Measurements from ENCODE around the gene STEAP3. TPM values are rescaled to one million over a fixed set of nuclear protein-coding genes. Genes with fewer than 3 reads are reported as not detected.

Gene STEAP3
- total RNA-seq, 2 experiments from 2014 or later, result 0.19 TPM; not detected in 1

DNA sequence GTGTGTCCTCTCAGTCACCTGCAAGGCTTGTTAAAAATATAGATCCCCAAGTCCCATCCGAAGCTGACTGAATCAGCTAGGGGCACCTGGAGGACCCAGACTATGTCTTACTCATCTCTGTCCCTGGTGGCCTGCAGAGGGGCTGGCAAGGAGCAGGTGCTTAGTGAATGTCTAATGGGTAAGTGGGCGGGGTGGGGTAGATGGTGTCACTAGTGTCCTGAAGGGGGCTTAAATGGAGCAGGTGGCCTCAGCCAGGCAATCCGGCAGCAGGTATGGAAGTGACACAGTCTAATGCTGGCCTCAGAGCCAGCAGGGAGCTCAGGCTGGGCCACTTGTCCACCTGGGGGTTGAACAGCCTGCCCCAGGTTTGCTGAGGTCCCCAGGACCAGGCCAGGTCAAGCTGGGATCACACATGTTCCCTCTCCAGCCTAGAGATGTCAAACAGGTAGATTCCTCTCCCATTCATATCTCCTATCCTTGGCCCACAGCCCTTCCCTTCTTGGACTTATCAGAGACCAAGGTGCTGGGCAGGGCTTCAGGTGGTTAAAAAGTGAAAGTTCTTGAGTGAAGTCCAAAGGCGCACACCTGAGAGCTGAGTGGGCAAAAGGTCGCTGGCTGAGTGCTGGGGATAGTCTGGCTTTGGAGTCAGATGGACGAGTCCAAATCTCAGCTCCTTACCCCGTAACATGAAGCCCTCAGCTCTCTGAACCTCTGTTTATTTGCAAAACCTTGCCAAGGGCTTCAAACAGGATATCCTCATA is 1.7 kb downstream of the STEAP3 start:
- DNase-seq, result no peak
- H3K4me3 Mint-ChIP-seq, result no peak overlapping the region
- no peaks in the 10 kb centered on the region for H3K36me3 Mint-ChIP-seq
- H3K27ac Mint-ChIP-seq, result no peak overlapping the region
- ATAC-seq (ENCODE audit: low read depth), result no peak
- H3K27me3 Mint-ChIP-seq, result peaks cover 43% of the 10 kb centered on the region
- no peaks in the 10 kb centered on the region for H3K4me1 Mint-ChIP-seq
- POLR2A ChIA-PET, result interaction anchor here (1.1 kb wide), 1 partner anchor 141 kb away, joined by 3 read pairs; the partner anchor contains the start of genes C2orf76 and DBI
- H3K9me3 Mint-ChIP-seq, result no peaks in the 10 kb centered on the region

DNA sequence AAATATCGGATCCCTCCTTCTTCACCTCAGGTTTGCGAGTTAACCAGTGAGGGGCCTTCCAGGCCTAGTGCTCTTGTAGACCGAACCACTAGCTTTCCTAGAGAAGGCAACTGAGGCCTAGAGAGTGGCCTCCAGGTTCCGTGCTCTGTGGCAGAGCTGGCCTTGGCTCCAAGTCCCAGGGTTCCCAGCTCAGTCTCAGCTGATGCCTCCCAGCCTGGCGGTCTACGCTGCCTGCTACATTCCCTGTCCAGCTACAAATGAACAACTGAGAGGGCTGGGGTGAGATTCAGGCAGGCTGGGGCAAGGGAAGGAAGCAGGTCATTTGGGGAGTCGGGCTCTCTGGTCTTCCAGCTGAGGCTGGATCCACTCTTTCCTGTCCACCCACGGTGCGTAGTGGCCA is 2.3 kb downstream of the STEAP3 start:
- Mint-ChIP-seq H3K27ac (no peak overlapping the region), H3K36me3 (no peaks in the 10 kb centered on the region), H3K27me3 (peaks cover 41% of the 10 kb centered on the region), H3K4me3 (no peak overlapping the region), H3K4me1 (no peaks in the 10 kb centered on the region), H3K9me3 (no peaks in the 10 kb centered on the region)
- POLR2A ChIA-PET, result interaction anchor here (1.1 kb wide), 1 partner anchor 141 kb away, joined by 3 read pairs; the partner anchor contains the start of genes C2orf76 and DBI
- no peak for DNase-seq
- ATAC-seq (ENCODE audit: low read depth), result no peak

DNA sequence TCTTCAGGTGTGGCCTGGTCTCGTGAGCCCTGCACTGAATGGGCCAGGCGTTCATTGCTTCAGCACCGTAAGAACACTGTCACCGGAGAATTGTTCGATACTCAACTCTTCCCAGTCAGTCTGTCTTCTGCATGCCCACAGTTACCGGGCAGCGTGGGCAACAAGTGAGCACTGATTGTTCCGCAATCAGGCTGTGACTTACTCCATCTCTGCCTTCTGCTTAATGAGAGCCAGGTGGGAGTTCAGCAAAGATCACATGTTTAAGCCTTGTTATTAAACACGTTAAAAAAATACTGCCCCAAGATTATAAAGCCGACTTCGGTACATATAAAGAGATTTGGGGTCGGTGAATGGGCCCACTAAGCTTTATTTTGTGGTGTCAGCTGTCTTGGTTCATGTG is 3.7 kb downstream of the STEAP3 start:
- no peak for DNase-seq
- Mint-ChIP-seq H3K4me3 (no peak overlapping the region), H3K4me1 (no peaks in the 10 kb centered on the region)

DNA sequence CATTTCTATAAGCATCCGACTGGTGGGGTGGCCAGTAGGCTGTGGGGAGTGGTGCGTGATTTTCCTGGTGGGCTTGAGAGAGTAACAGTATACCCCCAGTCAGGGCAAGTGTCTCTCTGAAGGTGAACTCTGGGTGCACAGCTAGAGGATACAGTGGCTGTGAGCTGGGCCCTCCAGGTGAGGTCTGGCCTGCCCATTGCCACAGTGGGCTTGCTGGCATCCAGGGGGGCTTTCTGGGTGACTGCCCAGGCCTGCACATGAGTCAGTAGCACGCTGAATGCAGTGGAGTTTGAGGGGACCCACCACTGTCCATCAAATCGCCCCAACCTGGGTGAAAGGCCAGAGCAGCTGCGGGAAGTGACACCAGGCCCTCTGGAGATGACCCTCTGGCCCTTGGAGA is 4.5 kb downstream of the STEAP3 start:
- DNase-seq, result no peak
- no peak overlapping the region for H3K27ac Mint-ChIP-seq
- no peaks in the 10 kb centered on the region for H3K9me3 Mint-ChIP-seq
- ATAC-seq (ENCODE audit: low read depth), result no peak
- H3K4me1 Mint-ChIP-seq, result no peaks in the 10 kb centered on the region
- no peaks in the 10 kb centered on the region for H3K36me3 Mint-ChIP-seq
- POLR2A ChIA-PET, result interaction anchor here (0.6 kb wide), 1 partner anchor 84 kb away, joined by 3 read pairs; no protein-coding TSS in a partner anchor
- H3K4me3 Mint-ChIP-seq, result no peak overlapping the region
- peaks cover 20% of the 10 kb centered on the region for H3K27me3 Mint-ChIP-seq

More for the DNA sequence above, 3.7 kb downstream of the STEAP3 start:
- no peak for ATAC-seq (ENCODE audit: low read depth)
- Mint-ChIP-seq H3K27me3 (peaks cover 28% of the 10 kb centered on the region), H3K36me3 (no peaks in the 10 kb centered on the region), H3K9me3 (no peaks in the 10 kb centered on the region), H3K27ac (no peak overlapping the region)
- POLR2A ChIA-PET, result no interaction called here

DNA sequence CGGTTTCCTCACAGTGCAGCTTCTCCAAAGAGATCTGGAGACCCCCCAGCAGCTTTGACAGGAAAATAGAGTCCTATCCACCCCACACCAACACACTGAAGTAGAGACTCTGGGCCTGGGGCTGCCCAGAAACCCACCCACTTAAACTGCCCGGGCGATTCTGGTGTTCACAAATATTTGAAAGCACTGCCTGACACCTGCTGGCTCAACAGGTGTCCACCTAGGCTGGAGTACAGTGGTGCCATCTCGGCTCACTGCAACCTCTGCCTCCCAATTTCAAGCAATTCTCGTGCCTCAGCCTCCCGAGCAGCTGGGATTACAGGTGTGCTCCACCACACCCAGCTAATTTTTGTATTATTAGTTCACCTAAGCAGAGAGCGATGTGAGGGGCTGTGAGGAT is 5.3 kb downstream of the STEAP3 start:
- peaks cover 18% of the 10 kb centered on the region for H3K27me3 Mint-ChIP-seq
- H3K27ac Mint-ChIP-seq, result no peak overlapping the region
- H3K4me1 Mint-ChIP-seq, result no peaks in the 10 kb centered on the region
- no peaks in the 10 kb centered on the region for H3K36me3 Mint-ChIP-seq
- no peak overlapping the region for H3K4me3 Mint-ChIP-seq
- no peaks in the 10 kb centered on the region for H3K9me3 Mint-ChIP-seq
- no peak for DNase-seq
- ATAC-seq (ENCODE audit: low read depth), result no peak
- POLR2A ChIA-PET, result no interaction called here

- Mint-ChIP-seq H3K4me3 (no peak overlapping the region), H3K27ac (no peak overlapping the region), H3K4me1 (no peaks in the 10 kb centered on the region), H3K36me3 (no peaks in the 10 kb centered on the region), H3K27me3 (peaks cover 13% of the 10 kb centered on the region), H3K9me3 (no peaks in the 10 kb centered on the region)
- DNase-seq (no peak), ATAC-seq (ENCODE audit: low read depth) (no peak)
- POLR2A ChIA-PET, result no interaction called here
These were observed 6.1 kb downstream of the STEAP3 start for GRCh38 chr2:119229716-119230115.

DNA sequence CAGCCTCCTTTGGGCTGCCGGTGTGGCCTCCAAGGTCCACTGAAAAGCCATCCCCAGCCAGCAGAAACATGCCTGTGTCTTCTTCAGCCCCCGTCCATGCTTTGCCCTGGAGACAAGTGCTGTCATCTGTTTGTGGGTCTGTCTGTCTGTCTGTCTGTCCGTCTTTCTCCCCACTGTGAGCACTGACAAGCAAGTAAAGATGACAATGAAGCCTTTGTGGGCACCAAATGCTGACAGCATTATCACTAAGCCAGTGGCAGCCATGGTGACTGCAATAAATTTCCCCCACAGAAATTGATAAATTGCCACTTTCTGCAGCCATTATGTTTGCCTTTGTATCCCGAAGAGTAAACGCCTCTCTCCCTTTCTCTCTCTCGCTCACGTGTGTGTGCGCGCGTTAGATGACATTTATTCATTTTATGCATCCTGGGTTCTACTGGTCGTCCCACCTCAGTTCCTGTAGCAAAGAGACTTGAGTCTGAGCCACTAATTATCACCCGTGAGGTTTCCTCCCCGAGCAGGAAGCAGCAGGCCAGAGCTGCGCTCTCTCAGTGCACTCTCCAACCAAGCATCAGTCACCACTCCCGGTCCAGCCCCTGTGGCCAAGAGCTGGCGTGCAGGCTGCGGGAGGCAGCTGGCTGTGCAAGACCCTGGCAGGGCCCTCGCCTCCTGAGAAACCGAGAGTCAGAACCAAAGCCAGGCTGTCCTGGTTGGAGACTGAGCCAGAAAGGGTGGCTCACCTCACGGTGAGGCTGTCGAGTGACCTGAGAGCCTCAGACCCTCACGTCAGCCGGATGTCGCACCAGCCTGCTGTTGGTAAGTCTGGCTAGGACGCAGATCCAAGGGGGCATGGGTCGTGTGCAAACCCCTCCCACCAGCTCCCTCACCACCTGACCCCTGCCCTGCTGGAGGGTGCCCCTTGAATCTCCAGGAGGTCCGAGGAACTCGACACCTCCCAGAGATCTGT is 6.9 kb downstream of the STEAP3 start:
- POLR2A ChIA-PET, result no interaction called here
- H3K27ac Mint-ChIP-seq, result no peak overlapping the region
- H3K36me3 Mint-ChIP-seq, result no peaks in the 10 kb centered on the region
- H3K4me3 Mint-ChIP-seq, result no peak overlapping the region
- H3K9me3 Mint-ChIP-seq, result no peaks in the 10 kb centered on the region
- no peak for DNase-seq
- no peaks in the 10 kb centered on the region for H3K4me1 Mint-ChIP-seq
- H3K27me3 Mint-ChIP-seq, result peaks cover 5% of the 10 kb centered on the region
- no peak for ATAC-seq (ENCODE audit: low read depth)

DNA sequence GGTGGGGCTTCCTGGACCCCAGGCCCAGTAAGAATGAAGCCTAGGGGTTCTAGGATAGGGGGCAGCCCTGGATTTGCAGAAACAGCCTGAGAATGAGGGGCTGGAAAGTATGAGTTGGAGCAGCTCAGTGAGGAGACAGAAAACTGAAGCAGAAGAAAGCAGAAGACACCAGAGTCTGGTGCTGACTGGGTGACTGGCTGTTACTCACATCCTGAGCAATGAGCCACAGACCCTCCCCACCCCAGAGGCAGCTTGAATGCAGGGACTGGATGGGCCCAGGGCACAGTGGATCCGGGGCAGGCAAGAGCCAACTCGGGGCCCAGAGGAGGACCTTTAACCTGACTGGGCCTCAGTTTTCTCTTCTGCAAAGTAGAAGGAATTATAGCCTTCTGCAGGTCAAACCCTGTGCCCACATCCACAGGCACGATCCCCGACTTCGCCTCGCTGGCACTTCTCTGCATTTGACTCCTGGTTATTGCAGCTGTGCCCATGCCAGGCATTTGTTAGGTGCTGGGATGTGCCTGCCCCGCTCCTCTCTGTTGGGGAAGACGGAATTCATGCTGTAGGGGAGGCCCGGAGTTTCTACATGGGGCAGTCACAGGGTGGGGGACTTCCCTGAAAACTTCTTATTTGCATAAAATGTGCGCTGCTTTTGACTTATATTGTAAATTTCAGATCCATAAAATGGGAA is 8.5 kb downstream of the STEAP3 start:
- Mint-ChIP-seq H3K36me3 (no peaks in the 10 kb centered on the region), H3K4me3 (no peak overlapping the region), H3K9me3 (no peaks in the 10 kb centered on the region), H3K27me3 (peaks cover 2% of the 10 kb centered on the region), H3K27ac (no peak overlapping the region), H3K4me1 (no peaks in the 10 kb centered on the region)
- POLR2A ChIA-PET, result no interaction called here
- DNase-seq, result no peak
- ATAC-seq (ENCODE audit: low read depth), result no peak

DNA sequence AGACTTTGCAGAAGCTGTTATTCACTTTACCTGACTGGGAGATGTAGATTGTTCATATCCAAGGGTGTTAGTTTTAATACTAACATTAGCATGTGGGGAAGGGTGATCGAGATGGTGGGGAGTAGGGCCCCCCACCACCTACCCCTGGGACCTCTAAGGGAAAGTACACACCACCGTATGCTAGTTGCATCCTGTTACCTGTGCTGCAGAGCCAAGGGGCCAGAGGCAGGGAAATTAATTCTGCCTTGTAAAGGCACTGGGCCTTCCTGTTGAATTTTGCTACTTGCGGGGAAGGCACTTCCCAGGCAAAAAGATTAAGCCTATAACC is 9.0 kb downstream of the STEAP3 start:
- POLR2A ChIA-PET, result no interaction called here
- Mint-ChIP-seq H3K4me1 (no peaks in the 10 kb centered on the region), H3K27me3 (peaks cover 2% of the 10 kb centered on the region), H3K36me3 (no peaks in the 10 kb centered on the region), H3K27ac (no peak overlapping the region), H3K4me3 (no peak overlapping the region), H3K9me3 (no peaks in the 10 kb centered on the region)
- ATAC-seq (ENCODE audit: low read depth), result no peak
- DNase-seq, result no peak

DNA sequence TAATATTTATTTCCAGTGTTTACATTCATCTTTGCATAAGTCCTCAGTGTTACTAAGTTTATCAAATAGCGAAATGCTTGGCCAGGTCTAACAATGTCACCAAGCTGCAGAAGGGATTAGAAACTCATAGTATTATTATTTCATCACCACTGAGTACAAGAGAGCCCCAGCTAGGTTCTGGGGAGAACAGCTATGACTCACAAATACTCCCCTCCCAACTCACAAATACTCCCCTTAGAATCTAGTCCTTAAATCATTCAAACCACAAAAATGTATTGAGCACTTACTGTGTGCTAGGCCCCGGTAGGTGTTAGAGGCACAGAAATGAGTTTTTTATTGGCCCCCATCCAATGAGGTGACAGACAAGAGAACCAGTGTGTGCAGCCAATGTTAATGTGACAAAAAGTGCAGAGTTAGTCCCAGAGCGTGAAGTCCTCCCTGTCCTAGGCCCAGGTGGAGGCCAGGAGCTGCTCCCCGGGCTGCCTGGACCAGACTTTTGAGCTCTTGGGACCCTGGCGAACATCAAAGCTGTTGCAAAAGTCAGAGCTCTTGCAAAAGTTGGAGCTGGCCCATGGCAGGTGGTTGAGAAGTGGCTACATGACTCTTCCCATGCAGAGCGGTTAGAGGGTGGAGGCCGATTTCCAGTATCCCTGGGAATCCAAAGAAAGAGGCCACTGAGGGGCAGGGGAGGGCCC is 9.8 kb downstream of the STEAP3 start:
- no peak overlapping the region for H3K4me3 Mint-ChIP-seq
- DNase-seq, result no peak
- peaks cover 2% of the 10 kb centered on the region for H3K27me3 Mint-ChIP-seq
- no peaks in the 10 kb centered on the region for H3K36me3 Mint-ChIP-seq
- ATAC-seq (ENCODE audit: low read depth), result no peak
- H3K27ac Mint-ChIP-seq, result no peak overlapping the region
- POLR2A ChIA-PET, result no interaction called here
- H3K4me1 Mint-ChIP-seq, result no peaks in the 10 kb centered on the region
- H3K9me3 Mint-ChIP-seq, result no peaks in the 10 kb centered on the region

DNA sequence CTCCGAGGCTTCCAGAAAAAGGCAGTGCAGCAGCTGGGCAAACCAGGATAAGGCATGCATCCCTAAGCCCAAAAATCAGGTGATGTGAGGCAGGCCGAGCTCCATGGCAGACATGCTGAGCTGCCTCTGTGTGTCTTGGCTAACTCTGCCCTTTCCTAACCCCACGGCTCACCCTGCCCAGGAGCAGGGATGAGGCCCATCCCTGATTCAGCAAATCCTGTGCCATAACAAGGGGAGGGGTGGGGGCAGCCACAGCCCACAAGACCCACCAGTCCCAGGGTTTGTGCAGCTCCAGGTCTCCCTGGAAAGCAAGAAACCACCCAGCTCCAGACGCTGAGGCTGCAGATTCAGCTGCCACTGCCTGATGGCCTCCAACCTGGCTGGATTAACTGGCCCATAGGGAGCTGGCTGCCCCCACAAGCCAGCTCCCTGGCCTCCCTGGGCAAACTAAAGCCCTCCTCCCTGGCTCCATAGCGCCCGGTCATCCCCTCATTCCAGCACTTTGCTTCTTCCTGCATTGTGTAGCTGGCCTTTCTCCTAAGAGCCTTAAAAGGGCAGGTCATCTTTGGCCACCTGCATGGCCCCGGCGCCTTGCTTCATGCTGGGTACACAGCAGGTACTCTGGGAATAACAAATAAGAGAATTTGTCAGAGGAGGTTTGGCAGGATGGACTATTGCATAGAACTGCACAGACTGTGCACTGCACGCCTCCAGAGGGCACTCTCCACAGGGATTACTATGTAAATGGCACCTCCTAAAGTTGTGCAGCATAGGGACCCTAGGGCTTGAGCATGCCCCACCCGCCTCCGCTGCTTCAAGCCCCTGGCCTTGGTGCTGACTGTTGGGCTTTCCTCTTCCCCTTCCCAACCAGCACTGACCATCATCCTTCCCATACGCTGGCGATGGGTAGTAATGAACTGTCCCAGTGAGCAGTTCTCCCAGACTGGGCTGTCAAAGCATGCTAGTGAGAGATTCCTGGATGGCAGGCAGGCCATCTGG is 10.7 kb downstream of the STEAP3 start:
- Mint-ChIP-seq H3K4me1 (no peaks in the 10 kb centered on the region), H3K36me3 (no peaks in the 10 kb centered on the region), H3K27me3 (peaks cover 2% of the 10 kb centered on the region), H3K27ac (no peak overlapping the region), H3K9me3 (no peaks in the 10 kb centered on the region), H3K4me3 (no peak overlapping the region)
- POLR2A ChIA-PET, result no interaction called here
- no peak for ATAC-seq (ENCODE audit: low read depth)
- no peak for DNase-seq

DNA sequence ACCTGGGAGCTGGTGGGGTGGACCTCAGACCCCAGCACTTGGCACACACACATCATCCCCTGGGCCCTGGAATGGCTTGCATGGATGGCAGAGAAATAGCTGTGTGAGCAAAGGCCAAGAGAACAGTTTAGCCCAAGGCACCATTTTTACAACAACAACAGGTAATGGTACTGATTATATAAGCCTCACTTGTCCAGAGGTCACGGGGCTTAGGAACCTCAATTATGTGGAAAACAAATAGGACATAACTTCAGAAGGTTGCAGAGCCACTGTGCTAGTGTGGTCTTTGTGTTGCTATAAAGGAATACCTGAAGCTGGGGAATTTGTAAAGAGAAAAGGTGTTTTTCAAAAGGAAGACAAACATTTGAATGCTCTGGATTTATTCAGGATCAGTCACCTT is 13.2 kb downstream of the STEAP3 start:
- POLR2A ChIA-PET, result no interaction called here
- no peaks in the 10 kb centered on the region for H3K9me3 Mint-ChIP-seq
- H3K27ac Mint-ChIP-seq, result no peak overlapping the region
- peaks cover 3% of the 10 kb centered on the region for H3K27me3 Mint-ChIP-seq
- ATAC-seq (ENCODE audit: low read depth), result no peak
- no peak overlapping the region for H3K4me3 Mint-ChIP-seq
- H3K36me3 Mint-ChIP-seq, result no peaks in the 10 kb centered on the region
- DNase-seq, result no peak
- no peaks in the 10 kb centered on the region for H3K4me1 Mint-ChIP-seq
